NCI-H1092 treated with DMSO at 0.1 percent for 48 hours (cell line): Measurements from ENCODE around the gene CX3CL1.
"Not testable (repeated sequence)": the region's sequence is repeated elsewhere in the genome, so short reads cannot be mapped to it uniquely, and the experiment has no call there.

ENCODE experiments used
- DNase-seq: peaks from one replicate; lab custom pipeline; 2025; lab: John Stamatoyannopoulos, UW

CX3CL1 gene

DNA sequence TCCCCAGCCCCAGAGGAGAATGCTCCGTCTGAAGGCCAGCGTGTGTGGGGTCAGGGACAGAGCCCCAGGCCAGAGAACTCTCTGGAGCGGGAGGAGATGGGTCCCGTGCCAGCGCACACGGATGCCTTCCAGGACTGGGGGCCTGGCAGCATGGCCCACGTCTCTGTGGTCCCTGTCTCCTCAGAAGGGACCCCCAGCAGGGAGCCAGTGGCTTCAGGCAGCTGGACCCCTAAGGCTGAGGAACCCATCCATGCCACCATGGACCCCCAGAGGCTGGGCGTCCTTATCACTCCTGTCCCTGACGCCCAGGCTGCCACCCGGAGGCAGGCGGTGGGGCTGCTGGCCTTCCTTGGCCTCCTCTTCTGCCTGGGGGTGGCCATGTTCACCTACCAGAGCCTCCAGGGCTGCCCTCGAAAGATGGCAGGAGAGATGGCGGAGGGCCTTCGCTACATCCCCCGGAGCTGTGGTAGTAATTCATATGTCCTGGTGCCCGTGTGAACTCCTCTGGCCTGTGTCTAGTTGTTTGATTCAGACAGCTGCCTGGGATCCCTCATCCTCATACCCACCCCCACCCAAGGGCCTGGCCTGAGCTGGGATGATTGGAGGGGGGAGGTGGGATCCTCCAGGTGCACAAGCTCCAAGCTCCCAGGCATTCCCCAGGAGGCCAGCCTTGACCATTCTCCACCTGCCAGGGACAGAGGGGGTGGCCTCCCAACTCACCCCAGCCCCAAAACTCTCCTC, 10.4 kb downstream of the CX3CL1 start:
- no peak for DNase-seq

DNA sequence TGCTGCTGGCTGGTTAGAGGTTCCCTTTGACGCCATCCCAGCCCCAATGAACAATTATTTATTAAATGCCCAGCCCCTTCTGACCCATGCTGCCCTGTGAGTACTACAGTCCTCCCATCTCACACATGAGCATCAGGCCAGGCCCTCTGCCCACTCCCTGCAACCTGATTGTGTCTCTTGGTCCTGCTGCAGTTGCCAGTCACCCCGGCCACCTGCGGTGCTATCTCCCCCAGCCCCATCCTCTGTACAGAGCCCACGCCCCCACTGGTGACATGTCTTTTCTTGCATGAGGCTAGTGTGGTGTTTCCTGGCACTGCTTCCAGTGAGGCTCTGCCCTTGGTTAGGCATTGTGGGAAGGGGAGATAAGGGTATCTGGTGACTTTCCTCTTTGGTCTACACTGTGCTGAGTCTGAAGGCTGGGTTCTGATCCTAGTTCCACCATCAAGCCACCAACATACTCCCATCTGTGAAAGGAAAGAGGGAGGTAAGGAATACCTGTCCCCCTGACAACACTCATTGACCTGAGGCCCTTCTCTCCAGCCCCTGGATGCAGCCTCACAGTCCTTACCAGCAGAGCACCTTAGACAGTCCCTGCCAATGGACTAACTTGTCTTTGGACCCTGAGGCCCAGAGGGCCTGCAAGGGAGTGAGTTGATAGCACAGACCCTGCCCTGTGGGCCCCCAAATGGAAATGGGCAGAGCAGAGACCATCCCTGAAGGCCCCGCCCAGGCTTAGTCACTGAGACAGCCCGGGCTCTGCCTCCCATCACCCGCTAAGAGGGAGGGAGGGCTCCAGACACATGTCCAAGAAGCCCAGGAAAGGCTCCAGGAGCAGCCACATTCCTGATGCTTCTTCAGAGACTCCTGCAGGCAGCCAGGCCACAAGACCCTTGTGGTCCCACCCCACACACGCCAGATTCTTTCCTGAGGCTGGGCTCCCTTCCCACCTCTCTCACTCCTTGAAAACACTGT, 11.3 kb downstream of the CX3CL1 start:
- no peak for DNase-seq

DNA sequence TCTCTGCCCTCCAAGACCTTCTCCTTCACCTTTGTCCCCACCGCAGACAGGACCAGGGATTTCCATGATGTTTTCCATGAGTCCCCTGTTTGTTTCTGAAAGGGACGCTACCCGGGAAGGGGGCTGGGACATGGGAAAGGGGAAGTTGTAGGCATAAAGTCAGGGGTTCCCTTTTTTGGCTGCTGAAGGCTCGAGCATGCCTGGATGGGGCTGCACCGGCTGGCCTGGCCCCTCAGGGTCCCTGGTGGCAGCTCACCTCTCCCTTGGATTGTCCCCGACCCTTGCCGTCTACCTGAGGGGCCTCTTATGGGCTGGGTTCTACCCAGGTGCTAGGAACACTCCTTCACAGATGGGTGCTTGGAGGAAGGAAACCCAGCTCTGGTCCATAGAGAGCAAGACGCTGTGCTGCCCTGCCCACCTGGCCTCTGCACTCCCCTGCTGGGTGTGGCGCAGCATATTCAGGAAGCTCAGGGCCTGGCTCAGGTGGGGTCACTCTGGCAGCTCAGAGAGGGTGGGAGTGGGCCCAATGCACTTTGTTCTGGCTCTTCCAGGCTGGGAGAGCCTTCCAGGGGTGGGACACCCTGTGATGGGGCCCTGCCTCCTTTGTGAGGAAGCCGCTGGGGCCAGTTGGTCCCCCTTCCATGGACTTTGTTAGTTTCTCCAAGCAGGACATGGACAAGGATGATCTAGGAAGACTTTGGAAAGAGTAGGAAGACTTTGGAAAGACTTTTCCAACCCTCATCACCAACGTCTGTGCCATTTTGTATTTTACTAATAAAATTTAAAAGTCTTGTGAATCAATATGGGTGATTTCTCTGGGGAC, 12.2 kb downstream of the CX3CL1 start:
- no peak for DNase-seq

DNA sequence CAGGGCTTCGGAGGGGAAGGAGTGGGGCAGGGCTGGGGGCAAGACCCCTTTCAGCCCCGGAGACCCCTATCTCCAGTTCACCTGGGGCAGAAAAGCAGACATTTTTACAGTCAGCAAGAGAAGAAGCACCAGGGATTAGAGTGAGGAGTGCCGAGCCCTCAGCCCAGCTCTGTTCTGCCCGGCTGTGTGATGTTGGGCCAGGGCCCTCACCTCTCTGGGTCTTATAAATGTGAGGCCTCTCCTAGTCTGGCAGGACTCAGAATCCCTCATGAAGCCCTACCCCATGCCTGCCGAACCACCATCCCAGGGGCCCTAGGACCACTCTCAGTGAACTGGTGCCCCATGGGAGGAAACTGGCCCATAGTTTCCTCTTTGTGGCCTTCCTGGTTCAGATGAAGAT, 12.8 kb downstream of the CX3CL1 start:
- DNase-seq: no peak

DNA sequence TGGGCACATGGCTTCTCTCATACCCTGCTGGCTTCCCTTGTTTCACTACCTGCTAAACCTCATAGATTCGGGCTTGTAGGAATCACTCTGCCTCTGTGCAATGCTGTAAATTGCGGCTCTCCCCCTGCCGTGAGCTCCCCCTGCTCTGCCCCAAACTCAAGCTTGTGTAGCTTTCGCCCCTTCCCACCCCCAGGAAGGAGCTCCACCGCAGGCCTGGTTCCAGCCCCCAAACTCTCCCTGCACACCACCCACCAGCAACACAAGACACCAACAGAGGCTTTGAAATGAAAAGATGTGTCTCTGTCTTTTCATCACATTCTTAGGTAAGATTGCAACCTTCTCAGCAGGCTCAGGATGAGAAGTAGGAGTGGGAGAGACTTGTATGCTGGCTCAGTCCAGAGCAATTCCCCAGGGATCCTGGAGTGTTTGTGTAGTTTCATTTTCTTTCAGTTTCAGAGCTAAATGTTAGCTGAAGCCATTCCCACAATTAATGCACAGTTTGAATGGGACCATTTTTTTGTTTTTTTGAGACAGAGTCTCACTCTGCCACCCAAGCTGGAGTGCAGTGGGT, 14.2 kb downstream of the CX3CL1 start:
- no peak for DNase-seq

GRCh38 chr16:57387598-57388354, 15.5 kb downstream of the CX3CL1 start:
- DNase-seq: no peak

GRCh38 chr16:57388359-57389086, 16.2 kb downstream of the CX3CL1 start:
- no peak for DNase-seq

GRCh38 chr16:57389087-57389468, 16.8 kb downstream of the CX3CL1 start:
- DNase-seq: no peak

DNA sequence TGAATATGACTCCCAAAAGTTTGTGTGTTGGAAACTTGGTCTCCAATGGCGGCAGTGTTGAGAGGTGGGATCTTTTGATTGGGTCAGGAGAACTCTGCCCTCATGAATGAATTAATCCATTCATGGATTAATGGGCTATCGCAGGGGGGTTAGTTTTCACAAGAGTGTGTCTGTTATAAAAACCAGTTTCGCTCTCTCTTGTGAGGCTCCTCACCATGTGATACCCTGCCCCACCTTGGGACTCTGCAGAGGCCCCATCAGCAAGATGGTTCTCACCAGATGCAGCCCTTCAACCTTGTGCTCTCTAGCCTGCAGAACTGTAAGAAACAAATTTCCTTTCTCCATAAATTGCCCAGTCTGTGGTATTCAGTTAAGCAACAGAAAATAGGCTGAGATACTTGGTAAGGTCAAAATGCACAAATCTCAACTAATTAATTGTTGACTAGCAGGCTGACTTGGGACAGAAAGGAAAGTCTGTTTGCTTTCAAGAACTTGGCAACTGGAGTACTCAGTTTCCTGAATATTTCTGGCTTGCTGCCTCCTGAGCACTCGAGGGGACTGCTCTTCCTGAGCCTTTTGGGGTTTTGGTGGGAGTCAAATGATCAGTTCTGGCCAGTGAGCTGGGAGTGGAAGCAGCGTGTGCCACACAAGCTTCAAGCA, 18.5 kb downstream of the CX3CL1 start:
- no peak for DNase-seq

GRCh38 chr16:57391300-57391699, 19.0 kb downstream of the CX3CL1 start:
- no peak for DNase-seq

DNA sequence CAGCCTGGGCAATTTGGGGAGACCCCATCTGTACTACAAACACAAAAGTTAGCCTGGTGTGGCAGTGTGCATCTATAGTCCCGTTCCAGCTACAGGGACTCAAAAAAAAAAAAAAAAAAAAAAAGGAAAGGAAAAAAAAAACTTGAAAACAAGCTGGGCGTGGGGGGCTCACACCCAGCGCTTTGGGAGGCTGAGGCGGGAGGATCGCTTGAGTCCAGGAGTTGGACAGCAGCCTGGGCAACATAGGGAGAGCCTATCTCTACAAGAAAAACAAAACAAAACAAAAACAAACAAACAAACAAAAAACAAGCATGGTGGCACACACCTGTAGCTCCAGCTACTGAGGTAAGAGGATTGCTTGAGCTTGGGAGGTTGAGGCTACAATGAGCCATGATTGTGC, 19.4 kb downstream of the CX3CL1 start:
- no peak for DNase-seq

DNA sequence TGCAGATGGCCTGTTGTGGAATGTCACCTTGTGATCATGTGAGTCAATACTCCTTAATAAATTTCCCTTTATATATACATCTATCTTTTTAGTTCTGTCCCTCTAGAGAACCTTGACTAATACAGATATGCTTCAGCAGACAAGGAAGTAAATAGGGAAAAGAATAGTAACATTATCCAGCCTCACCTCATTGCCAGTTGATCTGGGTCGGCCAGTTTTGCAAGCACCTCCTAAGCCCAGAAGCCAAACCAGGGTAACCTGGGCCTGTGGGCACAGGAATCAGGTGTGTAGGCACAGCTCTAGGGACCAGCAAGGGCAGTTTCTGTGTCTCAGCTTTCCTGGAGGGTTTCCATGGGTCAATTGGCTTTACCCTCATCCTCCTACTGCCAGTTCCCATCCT, 20.4 kb downstream of the CX3CL1 start:
- DNase-seq: no peak

GRCh38 chr16:57394444-57394843, 22.2 kb downstream of the CX3CL1 start:
- DNase-seq: no peak

DNA sequence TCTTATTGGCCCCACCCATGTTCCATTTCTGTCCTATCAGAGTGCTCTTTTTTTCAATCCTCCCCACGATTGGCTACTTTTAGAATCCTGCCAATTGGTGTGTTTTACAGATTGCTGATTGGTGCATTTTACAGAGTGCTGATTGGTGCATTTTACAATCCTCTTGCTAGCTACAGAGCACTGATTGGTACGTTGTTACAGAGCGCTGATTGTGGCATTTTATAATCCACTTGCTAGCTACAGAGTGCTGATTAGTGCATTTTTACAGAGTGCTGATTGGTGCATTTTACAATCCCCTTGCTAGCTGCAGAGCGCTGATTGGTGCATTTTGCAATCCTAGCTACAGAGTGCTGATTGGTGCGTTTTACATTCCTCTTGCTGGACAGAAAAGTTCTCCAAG, 22.7 kb downstream of the CX3CL1 start:
- no peak for DNase-seq

GRCh38 chr16:57396786-57397185, 24.5 kb downstream of the CX3CL1 start:
- no peak for DNase-seq

GRCh38 chr16:57397493-57397892, 25.2 kb downstream of the CX3CL1 start:
- not testable (repeated sequence) for DNase-seq

- DNase-seq: no peak
Observed at GRCh38 chr16:57401943-57402640, 29.8 kb downstream of the CX3CL1 start.

- no peak for DNase-seq
Observed at GRCh38 chr16:57403965-57404817, 31.9 kb downstream of the CX3CL1 start, which contains the start of gene CCL17. TSS of gene CCL17 (plus strand) at chr16:57404767. CDS start at chr16:57413933, 9,166 bp downstream.
